Transverse colon (tissue), 4 donors: ENCODE results near the gene FBN3. TPM values are rescaled to one million over a fixed set of nuclear protein-coding genes. Genes with fewer than 3 reads are reported as not detected.

ENCODE experiments used
- DNase-seq: peaks from one replicate; pipeline ENCODE4 v3.0.0-alpha.2; 2019
- H3K27ac ChIP-seq, 4 donors: fragments of 200-600 bp; sonication (generic); 2 replicates each; pipeline ENCODE4 v1.5.1; 2016 to 2018; ENCODE audit warnings: inconsistent platforms in 4 of 4
- H3K27me3 ChIP-seq: fragments of 200-600 bp; sonication (generic); 2 replicates; pipeline ENCODE4 v1.5.1; 2017; ENCODE audit warnings: inconsistent platforms
- H3K36me3 ChIP-seq, 4 donors: fragments of 200-600 bp; sonication (generic); 2 replicates each; pipeline ENCODE4 v1.5.1; 2017 to 2019; ENCODE audit warnings: inconsistent platforms in 4 of 4
- H3K4me1 ChIP-seq, 4 donors: fragments of 200-600 bp; sonication (generic); 2 replicates each; pipeline ENCODE4 v1.5.1; 2017 to 2020; ENCODE audit warnings: inconsistent platforms in 4 of 4
- H3K4me3 ChIP-seq, 4 donors: fragments of 200-600 bp; sonication (generic); 1 replicate in 1 of 4; 2 replicates in 3 of 4; pipeline versions ENCODE4 v1.5.1 to v1.6.1; 2017 to 2019; ENCODE audit warnings: inconsistent platforms in 4 of 4
- H3K9me3 ChIP-seq, 2 donors: fragments of 200-600 bp; sonication (generic); 2 replicates each; pipeline ENCODE4 v1.5.1; 2017 to 2019; ENCODE audit warnings: inconsistent platforms in 2 of 2
- CTCF ChIP-seq, 5 experiments: fragments of 200-600 bp in 3 of 5; fragments of 450-650 bp in 2 of 5; sonication (generic) in 3 of 5; IDR thresholded peaks; 1 replicate in 2 of 5; 2 replicates in 3 of 5; pipeline ENCODE4 v1.5.1; 2016 to 2017; ENCODE audit warnings: antibody characterized with exemption in 5 of 5, inconsistent platforms in 3 of 5, mild to moderate bottlenecking in 2 of 5, moderate library complexity in 1 of 5
- EP300 ChIP-seq: sonication (generic); formaldehyde crosslinking; IDR thresholded peaks from one replicate; pipeline ENCODE4 v1.6.1; 2017; ENCODE audit warnings: antibody characterized with exemption, low read depth
- POLR2A ChIP-seq: fragments of 450-650 bp; IDR thresholded peaks from one replicate; pipeline ENCODE4 v1.6.1; 2016; ENCODE audit warnings: antibody characterized with exemption, mild to moderate bottlenecking, moderate library complexity
- POLR2AphosphoS5 ChIP-seq, 3 donors: sonication (generic); formaldehyde crosslinking; IDR thresholded peaks; one replicate each; pipeline ENCODE4 v1.6.1; 2016; ENCODE audit warnings: antibody characterized with exemption in 3 of 3
- WGBS, 2 donors: methylation state at CpG; one replicate each; pipeline ENCODE4 v1.1.5; 2018; ENCODE audit warnings: low coverage in 1 of 2; 5-methylcytosine and 5-hydroxymethylcytosine counted together
- in situ Hi-C, 4 donors: fragments of 200-750 bp; cut with MboI; loops; one replicate each; pipeline versions ENCODE4 v1.15.0 to v1.15.1; 2017; ENCODE audit warnings: low sequenced_read_pairs in 3 of 4, low pct_ligation_motif_present in 1 of 4, low pct_unique_long_range_greater_than_20kb in 1 of 4
- intact Hi-C: fragments of 100-400 bp; cut with DNase I; formaldehyde crosslinking; loops from one replicate; pipeline ENCODE4 v1.15.1; 2023; ENCODE audit warnings: low total_unique reads
- total RNA-seq, 4 donors: library from RNA; depleted of rRNA; stranded (reverse); fragments of >200 nt; gene quantifications; one replicate each; pipeline ENCODE4 v1.1.0, GENCODE V29; 2016

FBN3 gene
- total RNA-seq, 4 donors from 2014 or later = not detected

GRCh38 chr19:8080832-8081231 lies 68.6 kb downstream of the FBN3 start:
- intact Hi-C loops = no loop called here
- WGBS, 2 donors = 77 to 85% methylated on average over 6 to 12 of the region's 12 CpGs
- DNase-seq = no peak
- Histone ChIP-seq H3K36me3 (no peaks in the 10 kb centered on the region), H3K4me3 (no peak overlapping the region), H3K4me1 (no peaks in the 10 kb centered on the region), H3K27me3 (no peaks in the 10 kb centered on the region), H3K27ac (no peak overlapping the region), H3K9me3 (no peaks in the 10 kb centered on the region)
- in situ Hi-C loops = no loop called here
- TF ChIP-seq CTCF (IDR thresholded peaks at IDR 0.05) (no peak), POLR2AphosphoS5 (IDR thresholded peaks at IDR 0.05) (no peak), EP300 (no peak), POLR2A (no peak)

- intact Hi-C loops = no loop called here
- TF ChIP-seq EP300 (no peak), POLR2A (no peak), CTCF (IDR thresholded peaks at IDR 0.05) (no peak), POLR2AphosphoS5 (IDR thresholded peaks at IDR 0.05) (no peak)
- Histone ChIP-seq H3K9me3 (no peaks in the 10 kb centered on the region), H3K27me3 (no peaks in the 10 kb centered on the region), H3K4me1 (no peaks in the 10 kb centered on the region), H3K4me3 (no peak overlapping the region), H3K27ac (no peak overlapping the region), H3K36me3 (no peaks in the 10 kb centered on the region)
- in situ Hi-C loops = no loop called here
- WGBS, 2 donors = 79 to 100% methylated on average over 1 to 6 of the region's 6 CpGs
- no peak for DNase-seq
Observed at GRCh38 chr19:8079988-8080387, 69.4 kb downstream of the FBN3 start.

- H3K4me1 ChIP-seq = no peaks in the 10 kb centered on the region
- intact Hi-C loops = no loop called here
- no peak overlapping the region for H3K4me3 ChIP-seq
- H3K9me3 ChIP-seq = peaks cover 0 to 2% of the 10 kb centered on the region in 2 donors
- no peaks in the 10 kb centered on the region for H3K27me3 ChIP-seq
- no peaks in the 10 kb centered on the region for H3K36me3 ChIP-seq
- WGBS, 2 donors = 64 to 79% methylated on average over 4 to 9 of the region's 13 CpGs
- H3K27ac ChIP-seq = no peak overlapping the region
- DNase-seq = no peak
- in situ Hi-C loops = no loop called here
- no peak for TF ChIP-seq POLR2A
- TF ChIP-seq EP300 = no peak
- no peak for TF ChIP-seq CTCF (IDR thresholded peaks at IDR 0.05)
- no peak for TF ChIP-seq POLR2AphosphoS5 (IDR thresholded peaks at IDR 0.05)
Observed at GRCh38 chr19:8075158-8076074, 74.0 kb downstream of the FBN3 start.

GRCh38 chr19:8074501-8074900 lies 74.9 kb downstream of the FBN3 start:
- Histone ChIP-seq H3K4me3 (no peak overlapping the region), H3K27ac (no peak overlapping the region), H3K27me3 (no peaks in the 10 kb centered on the region), H3K36me3 (no peaks in the 10 kb centered on the region), H3K4me1 (no peaks in the 10 kb centered on the region), H3K9me3 (peaks cover 6 to 12% of the 10 kb centered on the region in 2 donors)
- DNase-seq = no peak
- intact Hi-C loops = no loop called here
- in situ Hi-C loops = no loop called here
- TF ChIP-seq EP300 = no peak
- no peak for TF ChIP-seq POLR2AphosphoS5 (IDR thresholded peaks at IDR 0.05)
- TF ChIP-seq POLR2A = no peak
- TF ChIP-seq CTCF (IDR thresholded peaks at IDR 0.05) = no peak
- 80 to 96% methylated on average over 1 of the region's 1 CpG for WGBS, 2 donors
